ENCODE data around the gene POLR1C. TPM values are rescaled to one million over a fixed set of nuclear protein-coding genes. Genes with fewer than 3 reads are reported as not detected.

The POLR1C gene
- total RNA-seq, 3 donors from 2014 or later: 27.5 to 29.8 (median 27.9) TPM

GRCh38 chr6:43503443-43503842 is 13.4 kb upstream of the POLR1C start:
- H3K4me1 ChIP-seq (ENCODE audit: low read depth): peaks cover 2% of the 10 kb centered on the region
- intact Hi-C loops (cut with DNase I, micrococcal nuclease): loop anchor here (10.0 kb wide), 2 partner anchors 49 to 119 kb away; partner anchors contain the start of gene DLK2 (in 1 of the 2)
- no peak for ATAC-seq

GRCh38 chr6:43504756-43505593 is 11.9 kb upstream of the POLR1C start:
- Histone ChIP-seq H3K36me3 (ENCODE audit: low read depth) (no peaks in the 10 kb centered on the region), H3K9me3 (no peaks in the 10 kb centered on the region), H3K4me1 (ENCODE audit: low read depth) (peaks cover 9% of the 10 kb centered on the region), H3K4me3 (no peak overlapping the region)
- no peak for ATAC-seq
- no peak for DNase-seq
- TF ChIP-seq CTCF (IDR thresholded peaks at IDR 0.05): no peak
- intact Hi-C loops (cut with DNase I, micrococcal nuclease): loop anchor here (5.0 to 10.0 kb wide), 3 partner anchors 50 to 120 kb away; partner anchors contain the start of gene DLK2 (in 1 of the 2)

More at GRCh38 chr6:43503443-43503842, 13.4 kb upstream of the POLR1C start:
- DNase-seq: no peak
- no peak for TF ChIP-seq CTCF (IDR thresholded peaks at IDR 0.05)
- Histone ChIP-seq H3K4me3 (no peak overlapping the region), H3K36me3 (ENCODE audit: low read depth) (no peaks in the 10 kb centered on the region), H3K9me3 (no peaks in the 10 kb centered on the region)

GRCh38 chr6:43505718-43506117 is 11.2 kb upstream of the POLR1C start:
- ATAC-seq (no peak), DNase-seq (no peak)
- intact Hi-C loops (cut with DNase I, micrococcal nuclease): loop anchor here (5.0 to 10.0 kb wide), 3 partner anchors 51 to 121 kb away; partner anchors contain the start of gene DLK2 (in 1 of the 2)
- TF ChIP-seq CTCF (IDR thresholded peaks at IDR 0.05): no peak
- no peaks in the 10 kb centered on the region for H3K9me3 ChIP-seq
- no peak overlapping the region for H3K4me3 ChIP-seq
- H3K36me3 ChIP-seq (ENCODE audit: low read depth): no peaks in the 10 kb centered on the region
- peaks cover 13% of the 10 kb centered on the region for H3K4me1 ChIP-seq (ENCODE audit: low read depth)

- peaks cover 17% of the 10 kb centered on the region for H3K4me1 ChIP-seq (ENCODE audit: low read depth)
Measured at GRCh38 chr6:43506171-43506570, 10.7 kb upstream of the POLR1C start.

More at GRCh38 chr6:43506171-43506570, 10.7 kb upstream of the POLR1C start:
- no peak overlapping the region for H3K4me3 ChIP-seq
- no peaks in the 10 kb centered on the region for H3K9me3 ChIP-seq
- TF ChIP-seq CTCF (IDR thresholded peaks at IDR 0.05): no peak
- no peaks in the 10 kb centered on the region for H3K36me3 ChIP-seq (ENCODE audit: low read depth)
- no peak for DNase-seq
- intact Hi-C loops (cut with DNase I, micrococcal nuclease): loop anchor here (5.0 to 10.0 kb wide), 3 partner anchors 51 to 121 kb away; partner anchors contain the start of gene DLK2 (in 1 of the 2)
- ATAC-seq: no peak

All from mucosa of descending colon (tissue), 3 donors.